ENCODE results near the gene THAP8.

THAP8 gene

DNA sequence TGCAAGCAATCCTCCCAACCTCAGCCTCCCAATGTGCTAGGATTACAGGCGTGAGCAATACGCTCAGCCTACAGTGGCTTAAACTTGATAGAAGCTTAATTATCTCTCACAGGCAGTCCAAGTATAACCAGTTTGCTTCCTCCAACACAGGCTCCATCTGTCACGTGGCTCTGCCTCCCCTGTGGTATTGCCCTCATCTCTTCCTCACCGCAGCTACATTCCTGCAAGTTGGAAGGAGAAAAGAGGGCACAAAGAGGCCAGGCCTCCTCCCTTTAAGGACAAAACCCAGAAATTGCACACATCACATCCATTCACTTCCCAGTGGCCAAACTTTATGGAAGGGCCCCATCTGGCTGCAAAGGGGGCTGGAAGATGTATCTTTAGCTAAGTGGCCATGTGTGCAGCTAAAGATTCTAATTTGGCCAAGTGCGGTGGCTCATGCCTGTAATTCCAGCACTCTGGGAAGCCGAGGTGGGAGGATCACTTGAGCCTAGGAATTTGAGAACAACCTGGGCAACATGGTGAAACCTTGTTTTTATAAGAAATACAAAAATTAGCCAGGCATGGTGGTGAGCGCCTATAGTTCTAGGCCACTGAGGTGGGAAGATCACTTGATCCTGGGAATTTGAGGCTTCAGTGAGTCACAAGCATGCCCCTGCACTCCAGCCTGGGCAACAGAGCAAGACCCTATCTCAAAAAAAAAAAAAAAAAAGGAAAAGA lies 62.2 kb downstream of the THAP8 start:
- DNase-seq = no peak

DNA sequence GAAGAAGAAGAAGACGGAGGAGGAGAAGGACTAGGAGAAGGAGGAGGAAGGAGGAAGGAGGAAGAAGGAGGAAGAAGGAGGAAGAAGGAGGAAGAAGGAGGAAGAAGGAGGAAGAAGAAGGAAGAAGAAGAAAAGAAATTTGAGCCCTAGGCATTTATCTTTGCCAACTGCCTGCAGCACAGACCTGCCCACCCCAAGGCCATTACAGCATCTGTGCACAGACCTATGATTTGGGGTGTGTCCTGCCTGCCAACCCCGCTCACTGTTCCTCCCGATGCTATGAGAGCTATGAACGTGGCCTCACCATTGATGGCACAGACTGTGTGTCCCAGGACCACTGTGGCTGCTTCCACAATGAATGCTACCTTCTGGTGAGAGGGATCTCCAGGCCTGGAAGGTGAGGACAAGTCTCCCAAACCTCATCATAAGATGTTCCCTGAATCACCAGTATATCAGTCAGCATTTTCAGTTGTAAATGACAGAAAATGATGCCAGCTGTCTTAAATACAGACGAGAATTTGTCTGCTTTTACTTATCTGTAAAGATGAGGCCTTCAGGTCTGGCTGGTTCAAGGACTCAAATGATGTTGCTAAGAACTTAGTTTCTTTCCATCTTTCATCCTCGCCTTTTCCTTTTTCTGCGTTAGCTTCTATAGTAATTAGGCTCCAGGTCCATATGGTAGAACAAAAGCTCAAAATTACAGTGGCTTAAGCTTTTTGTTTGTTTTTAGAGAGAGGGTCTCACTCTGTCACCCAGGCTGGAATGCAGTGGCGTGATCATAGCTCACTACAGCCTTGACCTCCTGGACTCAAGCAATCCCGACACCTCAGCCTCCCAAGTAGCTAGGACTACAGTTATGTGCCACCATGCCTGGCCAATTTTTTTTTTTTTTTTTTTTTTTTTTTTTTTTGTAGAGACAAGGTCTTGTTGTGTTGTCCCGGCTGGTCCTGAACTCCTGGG lies 63.0 kb downstream of the THAP8 start:
- DNase-seq = no peak

DNA sequence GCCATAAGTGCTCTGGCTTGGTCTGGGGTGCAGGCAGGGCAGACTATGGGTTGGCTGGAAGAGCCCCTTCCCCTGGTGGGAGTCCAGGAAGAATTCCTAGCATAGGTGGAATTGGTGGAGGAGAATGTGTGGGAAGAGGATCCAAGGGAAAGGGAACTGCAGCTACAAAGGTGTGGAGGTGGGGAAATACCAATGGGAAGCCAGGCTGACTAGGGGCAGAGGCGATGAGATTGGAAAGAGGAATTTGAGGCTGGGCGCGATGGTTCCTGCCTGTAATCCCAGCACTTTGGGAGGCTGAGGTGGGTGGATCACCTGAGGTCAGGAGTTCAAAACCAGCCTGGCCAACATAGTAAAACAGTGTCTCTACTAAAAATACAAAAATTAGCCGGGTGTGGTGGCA lies 63.9 kb downstream of the THAP8 start:
- no peak for DNase-seq

DNA sequence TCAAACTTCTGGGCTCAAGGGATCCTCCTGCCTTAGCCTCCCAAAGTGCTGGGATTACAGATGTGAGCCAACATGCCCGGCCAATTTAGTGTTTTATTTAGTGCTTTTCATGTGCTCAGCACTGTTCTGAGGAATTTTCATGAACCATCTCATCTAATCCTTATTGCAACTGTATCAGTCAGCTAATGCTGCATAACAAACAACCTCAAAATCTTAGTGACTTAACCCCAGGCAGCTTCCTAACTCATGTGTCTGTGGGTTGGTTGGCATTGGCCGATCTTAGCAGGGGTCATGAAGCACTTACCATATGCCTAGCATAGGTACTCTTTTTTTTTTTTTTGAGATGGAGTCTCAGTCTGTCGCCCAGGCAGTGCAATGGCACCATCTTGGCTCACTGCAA lies 65.3 kb downstream of the THAP8 start:
- no peak for DNase-seq

DNA sequence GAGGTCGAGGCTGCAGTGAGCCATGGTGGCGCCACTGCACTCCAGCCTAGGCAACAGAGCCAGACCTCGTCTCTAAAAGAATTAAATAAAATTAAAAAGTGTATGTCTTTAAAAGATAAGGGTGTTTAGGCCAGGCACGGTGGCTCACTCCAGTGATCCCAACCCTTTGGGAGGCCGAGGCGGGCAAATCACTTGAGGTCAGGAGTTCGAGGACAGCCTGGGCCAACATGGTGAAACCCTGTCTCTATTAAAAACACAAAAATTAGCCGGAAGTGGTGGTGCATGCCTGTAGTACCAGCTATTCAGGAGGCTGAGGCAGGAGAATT lies 66.6 kb downstream of the THAP8 start:
- no peak for DNase-seq

DNA sequence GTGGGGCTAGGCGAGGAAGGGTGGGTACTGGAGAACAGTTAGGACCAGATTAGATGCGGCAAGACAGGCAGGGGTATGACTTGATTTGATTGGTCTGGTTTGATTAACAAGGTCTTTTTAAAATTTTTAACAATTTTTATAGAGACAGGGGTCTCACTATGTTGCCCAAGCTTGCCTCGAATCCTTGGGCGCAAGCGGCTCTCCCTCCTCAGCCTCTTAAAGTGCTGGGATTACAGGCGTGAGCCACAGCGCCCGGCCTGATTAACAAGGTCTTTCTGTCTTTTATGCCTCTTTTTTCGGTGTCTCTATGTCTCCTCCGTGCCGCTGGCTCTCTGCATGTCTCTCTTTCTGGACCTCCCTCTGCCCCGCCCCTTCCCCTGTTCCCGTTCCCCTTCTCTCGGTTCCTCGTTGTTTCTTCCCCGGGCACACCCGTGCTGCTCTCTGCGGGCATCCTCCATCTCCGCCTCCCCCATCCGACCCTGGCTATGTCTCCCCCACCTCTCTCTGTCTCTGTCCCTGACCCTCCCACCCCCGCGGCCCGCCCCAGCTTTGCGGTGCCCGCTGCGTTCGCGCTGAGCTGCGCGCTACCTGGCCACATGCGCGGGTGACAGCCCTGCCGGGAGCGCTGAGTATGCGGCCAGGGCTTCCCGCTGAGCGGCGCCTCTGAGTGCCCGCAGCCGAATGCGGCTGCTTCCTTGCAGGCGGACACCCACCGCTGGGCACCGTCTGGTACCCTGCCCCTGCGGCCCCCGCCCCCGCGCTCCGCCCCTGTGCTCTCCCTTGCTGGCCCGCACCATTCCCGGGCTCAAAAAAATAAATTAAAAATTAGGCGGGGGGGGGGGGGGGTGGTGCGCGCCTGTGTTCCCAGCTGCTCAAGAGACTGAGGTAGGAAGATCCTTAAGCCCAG lies 67.2 kb downstream of the THAP8 start:
- DNase-seq = peak; percentile 46

DNA sequence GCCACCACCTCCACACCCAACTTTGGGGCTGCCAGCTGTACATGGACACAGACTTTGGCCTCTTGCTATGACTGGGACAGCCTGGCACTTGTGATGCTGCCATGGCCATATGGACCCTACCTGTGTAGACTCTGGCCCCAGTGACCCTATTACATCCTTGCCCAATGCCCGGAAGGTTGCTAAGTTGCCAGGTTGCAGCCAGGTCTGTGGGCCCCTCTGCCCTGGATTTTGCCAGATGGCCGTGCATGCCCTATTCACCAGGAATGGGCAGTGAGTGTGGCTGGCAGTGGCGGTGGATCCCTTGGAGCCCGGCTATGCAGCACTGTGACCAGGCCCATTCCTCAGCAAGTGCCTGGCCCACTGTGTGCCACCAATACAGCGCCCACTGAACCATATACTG lies 68.0 kb downstream of the THAP8 start:
- no peak for DNase-seq
